GM10266 (cell line): ENCODE results near the gene PWP2.
"Not testable (repeated sequence)": the region's sequence is repeated elsewhere in the genome, so short reads cannot be mapped to it uniquely, and the experiment has no call there.

Experiments used
- DNase-seq: peaks from one replicate; pipeline ENCODE4 v3.0.0; 2012; ENCODE audit errors: extremely low spot score
- CTCF ChIP-seq: IDR thresholded peaks from 2 replicates; pipeline ENCODE4 v1.5.1; 2012; ENCODE audit warnings: mild to moderate bottlenecking, low read depth; ENCODE audit not compliant: control insufficient read depth, insufficient read depth; ENCODE audit errors: missing control alignments

The PWP2 gene

GRCh38 chr21:44089001-44089911, 17.9 kb upstream of the PWP2 start:
- TF ChIP-seq CTCF: no peak
- DNase-seq: no peak

- no peak for DNase-seq
- TF ChIP-seq CTCF: no peak
Measured at GRCh38 chr21:44090325-44090724, 16.9 kb upstream of the PWP2 start.

- DNase-seq: no peak
- no peak for TF ChIP-seq CTCF
Measured at GRCh38 chr21:44092211-44092610, 15.0 kb upstream of the PWP2 start.

- TF ChIP-seq CTCF: no peak
- DNase-seq: no peak
Measured at GRCh38 chr21:44093761-44094160, 13.4 kb upstream of the PWP2 start.

- no peak for TF ChIP-seq CTCF
- no peak for DNase-seq
Measured at GRCh38 chr21:44094832-44095231, 12.4 kb upstream of the PWP2 start.

- not testable (repeated sequence) for DNase-seq
Measured at GRCh38 chr21:44098507-44098906, 8.7 kb upstream of the PWP2 start.

GRCh38 chr21:44098964-44099363, 8.2 kb upstream of the PWP2 start:
- DNase-seq: not testable (repeated sequence)

GRCh38 chr21:44107589-44107988, 390 bp downstream of the PWP2 start:
- not testable (repeated sequence) for DNase-seq

- not testable (repeated sequence) for DNase-seq
- TF ChIP-seq CTCF: peak; percentile 14
Measured at GRCh38 chr21:44113702-44114371, 6.6 kb downstream of the PWP2 start.

- DNase-seq: not testable (repeated sequence)
Measured at GRCh38 chr21:44122131-44122530, 14.9 kb downstream of the PWP2 start.

GRCh38 chr21:44127827-44128226, 20.6 kb downstream of the PWP2 start:
- not testable (repeated sequence) for DNase-seq

- DNase-seq: not testable (repeated sequence)
Measured at GRCh38 chr21:44133715-44134057, 26.5 kb downstream of the PWP2 start.

GRCh38 chr21:44134732-44135131, 27.5 kb downstream of the PWP2 start:
- not testable (repeated sequence) for DNase-seq
